ENCODE data around the gene MTREX. TPM values are rescaled to one million over a fixed set of nuclear protein-coding genes. Genes with fewer than 3 reads are reported as not detected.

MTREX gene
- total RNA-seq, 2 donors from 2014 or later: 61.0 to 73.7 TPM

- Mint-ChIP-seq H3K27me3 (no peaks in the 10 kb centered on the region), H3K36me3 (ENCODE audit: low read depth) (peaks cover 9% of the 10 kb centered on the region)
These were observed 99.4 kb downstream of the MTREX start for GRCh38 chr5:55407059-55407684.

GRCh38 chr5:55407984-55408383, 100.2 kb downstream of the MTREX start:
- peaks cover 12% of the 10 kb centered on the region for H3K4me1 Mint-ChIP-seq
- no peak overlapping the region for H3K4me3 Mint-ChIP-seq
- H3K27ac Mint-ChIP-seq: no peak overlapping the region
- H3K27me3 Mint-ChIP-seq: no peaks in the 10 kb centered on the region
- peaks cover 11% of the 10 kb centered on the region for H3K36me3 Mint-ChIP-seq (ENCODE audit: low read depth)
- ATAC-seq (no peak), DNase-seq (no peak)
- no peaks in the 10 kb centered on the region for H3K9me3 ChIP-seq (ENCODE audit: control insufficient read depth, low read length, poor library complexity, severe bottlenecking)

More at GRCh38 chr5:55407059-55407684, 99.4 kb downstream of the MTREX start:
- H3K9me3 ChIP-seq (ENCODE audit: control insufficient read depth, low read length, poor library complexity, severe bottlenecking): no peaks in the 10 kb centered on the region
- no peak overlapping the region for H3K4me3 Mint-ChIP-seq
- ATAC-seq (peak; percentile 51), DNase-seq (no peak)
- H3K4me1 Mint-ChIP-seq: peaks cover 11% of the 10 kb centered on the region
- H3K27ac Mint-ChIP-seq: no peak overlapping the region

- Mint-ChIP-seq H3K4me1 (peaks cover 12% of the 10 kb centered on the region), H3K4me3 (no peak overlapping the region), H3K27me3 (no peaks in the 10 kb centered on the region)
These were observed 102.0 kb downstream of the MTREX start for GRCh38 chr5:55409775-55410174.

GRCh38 chr5:55410845-55411244, 103.1 kb downstream of the MTREX start:
- Mint-ChIP-seq H3K27ac (peak overlapping the region; percentile 2), H3K27me3 (no peaks in the 10 kb centered on the region), H3K4me1 (peaks cover 12% of the 10 kb centered on the region), H3K4me3 (no peak overlapping the region), H3K36me3 (ENCODE audit: low read depth) (peaks cover 9% of the 10 kb centered on the region)
- no peaks in the 10 kb centered on the region for H3K9me3 ChIP-seq (ENCODE audit: control insufficient read depth, low read length, poor library complexity, severe bottlenecking)
- ATAC-seq (no peak), DNase-seq (no peak)

More at GRCh38 chr5:55409775-55410174, 102.0 kb downstream of the MTREX start:
- Mint-ChIP-seq H3K36me3 (ENCODE audit: low read depth) (peaks cover 9% of the 10 kb centered on the region), H3K27ac (no peak overlapping the region)
- no peak for DNase-seq
- ATAC-seq: no peak
- H3K9me3 ChIP-seq (ENCODE audit: control insufficient read depth, low read length, poor library complexity, severe bottlenecking): no peaks in the 10 kb centered on the region

- H3K27me3 Mint-ChIP-seq: no peaks in the 10 kb centered on the region
- peaks cover 14% of the 10 kb centered on the region for H3K4me1 Mint-ChIP-seq
- ATAC-seq (no peak), DNase-seq (no peak)
- H3K9me3 ChIP-seq (ENCODE audit: control insufficient read depth, low read length, poor library complexity, severe bottlenecking): no peaks in the 10 kb centered on the region
- H3K36me3 Mint-ChIP-seq (ENCODE audit: low read depth): peaks cover 9% of the 10 kb centered on the region
- no peak overlapping the region for H3K4me3 Mint-ChIP-seq
- H3K27ac Mint-ChIP-seq: peak overlapping the region; percentile 2
These were observed 104.1 kb downstream of the MTREX start for GRCh38 chr5:55411876-55412275.

GRCh38 chr5:55413644-55414043, 105.9 kb downstream of the MTREX start:
- H3K27ac Mint-ChIP-seq: no peak overlapping the region
- peaks cover 2% of the 10 kb centered on the region for H3K36me3 Mint-ChIP-seq (ENCODE audit: low read depth)
- no peaks in the 10 kb centered on the region for H3K9me3 ChIP-seq (ENCODE audit: control insufficient read depth, low read length, poor library complexity, severe bottlenecking)
- peaks cover 6% of the 10 kb centered on the region for H3K4me1 Mint-ChIP-seq
- no peak overlapping the region for H3K4me3 Mint-ChIP-seq
- H3K27me3 Mint-ChIP-seq: no peaks in the 10 kb centered on the region
- ATAC-seq (no peak), DNase-seq (no peak)

- no peak for ATAC-seq
- H3K9me3 ChIP-seq (ENCODE audit: control insufficient read depth, low read length, poor library complexity, severe bottlenecking): no peaks in the 10 kb centered on the region
- Mint-ChIP-seq H3K4me1 (peaks cover 9% of the 10 kb centered on the region), H3K27me3 (no peaks in the 10 kb centered on the region), H3K27ac (no peak overlapping the region), H3K36me3 (ENCODE audit: low read depth) (peaks cover 4% of the 10 kb centered on the region), H3K4me3 (no peak overlapping the region)
- DNase-seq: no peak
These were observed 107.3 kb downstream of the MTREX start for GRCh38 chr5:55415071-55415470.

GRCh38 chr5:55416306-55416705, 108.5 kb downstream of the MTREX start:
- no peak overlapping the region for H3K27ac Mint-ChIP-seq
- DNase-seq (no peak), ATAC-seq (no peak)
- H3K36me3 Mint-ChIP-seq (ENCODE audit: low read depth): peaks cover 4% of the 10 kb centered on the region
- H3K9me3 ChIP-seq (ENCODE audit: control insufficient read depth, low read length, poor library complexity, severe bottlenecking): no peaks in the 10 kb centered on the region
- no peak overlapping the region for H3K4me3 Mint-ChIP-seq
- H3K4me1 Mint-ChIP-seq: peaks cover 14% of the 10 kb centered on the region
- H3K27me3 Mint-ChIP-seq: no peaks in the 10 kb centered on the region

- Mint-ChIP-seq H3K27ac (peak overlapping the region; percentile 21), H3K4me1 (peaks cover 16% of the 10 kb centered on the region), H3K27me3 (no peaks in the 10 kb centered on the region), H3K4me3 (no peak overlapping the region), H3K36me3 (ENCODE audit: low read depth) (peaks cover 12% of the 10 kb centered on the region)
- DNase-seq (no peak), ATAC-seq (no peak)
- no peaks in the 10 kb centered on the region for H3K9me3 ChIP-seq (ENCODE audit: control insufficient read depth, low read length, poor library complexity, severe bottlenecking)
These were observed 111.5 kb downstream of the MTREX start for GRCh38 chr5:55418994-55419968.

- H3K27ac Mint-ChIP-seq: peak overlapping the region; percentile 21
- H3K4me3 Mint-ChIP-seq: no peak overlapping the region
- DNase-seq: no peak
These were observed 113.3 kb downstream of the MTREX start for GRCh38 chr5:55421074-55421529.

GRCh38 chr5:55426455-55426854, 118.7 kb downstream of the MTREX start:
- no peaks in the 10 kb centered on the region for H3K9me3 ChIP-seq (ENCODE audit: control insufficient read depth, low read length, poor library complexity, severe bottlenecking)
- no peak for DNase-seq
- H3K4me3 Mint-ChIP-seq: no peak overlapping the region
- peaks cover 17% of the 10 kb centered on the region for H3K36me3 Mint-ChIP-seq (ENCODE audit: low read depth)
- H3K27me3 Mint-ChIP-seq: no peaks in the 10 kb centered on the region
- H3K4me1 Mint-ChIP-seq: peaks cover 4% of the 10 kb centered on the region
- ATAC-seq: no peak
- H3K27ac Mint-ChIP-seq: no peak overlapping the region

More at GRCh38 chr5:55421074-55421529, 113.3 kb downstream of the MTREX start:
- peak; percentile 32 for ATAC-seq
- Mint-ChIP-seq H3K27me3 (no peaks in the 10 kb centered on the region), H3K36me3 (ENCODE audit: low read depth) (peaks cover 15% of the 10 kb centered on the region), H3K4me1 (peaks cover 16% of the 10 kb centered on the region)
- H3K9me3 ChIP-seq (ENCODE audit: control insufficient read depth, low read length, poor library complexity, severe bottlenecking): no peaks in the 10 kb centered on the region

- H3K27ac Mint-ChIP-seq: no peak overlapping the region
- H3K4me3 Mint-ChIP-seq: no peak overlapping the region
- ATAC-seq (no peak), DNase-seq (no peak)
- H3K36me3 Mint-ChIP-seq (ENCODE audit: low read depth): peaks cover 20% of the 10 kb centered on the region
- H3K9me3 ChIP-seq (ENCODE audit: control insufficient read depth, low read length, poor library complexity, severe bottlenecking): no peaks in the 10 kb centered on the region
- peaks cover 4% of the 10 kb centered on the region for H3K4me1 Mint-ChIP-seq
- no peaks in the 10 kb centered on the region for H3K27me3 Mint-ChIP-seq
These were observed 119.4 kb downstream of the MTREX start for GRCh38 chr5:55427157-55427556.

GRCh38 chr5:55429221-55429612, 121.4 kb downstream of the MTREX start:
- Mint-ChIP-seq H3K27ac (no peak overlapping the region), H3K27me3 (no peaks in the 10 kb centered on the region), H3K4me1 (no peaks in the 10 kb centered on the region), H3K36me3 (ENCODE audit: low read depth) (peaks cover 15% of the 10 kb centered on the region), H3K4me3 (no peak overlapping the region)
- H3K9me3 ChIP-seq (ENCODE audit: control insufficient read depth, low read length, poor library complexity, severe bottlenecking): no peaks in the 10 kb centered on the region
- DNase-seq (no peak), ATAC-seq (no peak)
